PC-3 (cell line): ENCODE measurements around the gene ARL14EP.

Source experiments
- CTCF ChIP-seq: fragments of 300-600 bp; sonication (generic); conservative IDR thresholded peaks from 2 replicates; pipeline ENCODE4 v1.5.1; 2017; ENCODE audit warnings: antibody characterized with exemption, low read depth, mild to moderate bottlenecking, low read length
- EZH2phosphoT487 ChIP-seq: fragments of 300-600 bp; sonication (generic); IDR thresholded peaks from 2 replicates; pipeline ENCODE4 v1.6.1; 2018; ENCODE audit warnings: mild to moderate bottlenecking, antibody characterized with exemption, low read length, borderline replicate concordance

- TF ChIP-seq EZH2phosphoT487 = no peak
- no peak for TF ChIP-seq CTCF
These were observed 6.4 kb downstream of the ARL14EP start for GRCh38 chr11:30329150-30329940.
